ENCODE results near the gene NF2. TPM values are rescaled to one million over a fixed set of nuclear protein-coding genes. Genes with fewer than 3 reads are reported as not detected.

The NF2 gene
- total RNA-seq, 2 donors from 2014 or later = 58.2 to 70.9 TPM

GRCh38 chr22:29741926-29742325 lies 138.5 kb downstream of the NF2 start:
- Mint-ChIP-seq H3K36me3 (peaks cover 4% of the 10 kb centered on the region), H3K4me3 (no peak overlapping the region), H3K27me3 (no peaks in the 10 kb centered on the region), H3K9me3 (no peaks in the 10 kb centered on the region), H3K4me1 (ENCODE audit: low read depth in 2 of 2) (no peaks in the 10 kb centered on the region), H3K27ac (no peak overlapping the region)
- ATAC-seq = no peak
- no peak for DNase-seq (ENCODE audit: low spot score)

DNA sequence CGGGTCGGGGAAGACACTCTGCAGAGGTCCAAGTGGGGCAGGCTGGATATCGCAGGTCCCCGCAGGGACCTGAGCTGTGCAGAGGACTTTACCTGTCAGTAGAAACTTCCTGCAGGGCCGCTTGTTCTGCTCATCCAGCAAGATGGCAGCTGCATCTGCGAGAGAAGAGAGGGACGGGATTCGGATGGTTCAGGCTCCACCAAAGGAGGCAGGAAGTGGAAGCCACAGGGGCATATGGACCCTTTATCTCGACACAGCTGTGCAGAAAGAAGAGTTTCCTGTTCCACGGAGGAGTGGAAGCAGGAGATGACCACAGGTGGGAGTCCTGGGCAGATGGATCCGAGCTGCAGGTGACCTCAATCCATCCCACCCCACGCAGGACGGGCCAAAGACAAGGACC lies 138.9 kb downstream of the NF2 start:
- no peaks in the 10 kb centered on the region for H3K4me1 Mint-ChIP-seq (ENCODE audit: low read depth in 2 of 2)
- ATAC-seq (no peak), DNase-seq (ENCODE audit: low spot score) (no peak)
- H3K4me3 Mint-ChIP-seq = no peak overlapping the region
- no peaks in the 10 kb centered on the region for H3K27me3 Mint-ChIP-seq
- no peaks in the 10 kb centered on the region for H3K9me3 Mint-ChIP-seq
- no peak overlapping the region for H3K27ac Mint-ChIP-seq
- H3K36me3 Mint-ChIP-seq = peaks cover 4% of the 10 kb centered on the region

DNA sequence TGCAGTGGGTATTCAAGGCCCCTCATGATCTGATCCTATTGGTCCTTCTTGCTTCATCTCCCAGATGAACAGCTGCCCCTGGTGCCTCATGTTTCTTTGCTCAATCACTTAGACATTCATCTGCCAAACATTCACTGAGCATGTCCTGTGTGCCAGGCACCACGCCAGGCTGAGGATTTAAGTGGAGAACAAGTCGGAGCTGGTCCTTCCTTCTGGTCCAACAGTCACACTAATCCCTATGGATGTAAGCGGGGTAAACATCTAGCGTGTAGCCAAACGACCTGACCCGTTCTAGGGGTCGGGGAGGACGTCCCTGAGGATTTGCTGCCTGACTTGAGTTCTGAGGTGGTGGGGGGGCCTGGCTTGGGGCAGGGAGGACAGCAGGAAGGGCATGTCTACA lies 141.5 kb downstream of the NF2 start:
- no peak for DNase-seq (ENCODE audit: low spot score)
- Mint-ChIP-seq H3K27me3 (no peaks in the 10 kb centered on the region), H3K36me3 (peaks cover 4% of the 10 kb centered on the region), H3K27ac (no peak overlapping the region), H3K4me1 (ENCODE audit: low read depth in 2 of 2) (peaks cover under 1 to 10% of the 10 kb centered on the region in 2 donors), H3K4me3 (no peak overlapping the region), H3K9me3 (no peaks in the 10 kb centered on the region)
- ATAC-seq = no peak

GRCh38 chr22:29747832-29748231 lies 144.4 kb downstream of the NF2 start:
- H3K27ac Mint-ChIP-seq = no peak overlapping the region
- no peak overlapping the region for H3K4me3 Mint-ChIP-seq
- no peak for DNase-seq (ENCODE audit: low spot score)
- peaks cover 24 to 30% of the 10 kb centered on the region in 2 donors for H3K4me1 Mint-ChIP-seq (ENCODE audit: low read depth in 2 of 2)
- no peaks in the 10 kb centered on the region for H3K27me3 Mint-ChIP-seq
- H3K9me3 Mint-ChIP-seq = no peaks in the 10 kb centered on the region
- ATAC-seq = no peak
- H3K36me3 Mint-ChIP-seq = peaks cover 4% of the 10 kb centered on the region

Other genes starting within 250 kb of the NF2 start
- gene AP1B1, start 215.1 kb upstream of the NF2 start, total RNA-seq = 100 to 1,000 TPM in 1 of 2 donors, 10 to 100 TPM in 1; 95.7 to 106 TPM
- gene RFPL1, start 165.1 kb upstream of the NF2 start, total RNA-seq = not detected
- gene NEFH, start 123.4 kb upstream of the NF2 start, total RNA-seq = 1 to 10 TPM; 2.3 to 6.6 TPM
- gene THOC5, start 49.9 kb upstream of the NF2 start, total RNA-seq = 10 to 100 TPM; 64.6 to 89.3 TPM
- 10 to 100 TPM; 20.3 to 21.4 TPM for gene NIPSNAP1, start 22.5 kb upstream of the NF2 start, total RNA-seq
- gene CABP7, start 116.4 kb downstream of the NF2 start, total RNA-seq = under 1 TPM; 0.07 to 0.17 TPM
- 10 to 100 TPM; 17.3 to 34.4 TPM for gene ZMAT5, start 163.4 kb downstream of the NF2 start, total RNA-seq
- gene UQCR10, start 163.7 kb downstream of the NF2 start, total RNA-seq = 10 to 100 TPM; 59.1 to 86.2 TPM
- 100 to 1,000 TPM; 102 to 124 TPM for gene ASCC2, start 234.6 kb downstream of the NF2 start, total RNA-seq

All from natural killer cell treated with Interleukin-12 subunit alpha and Interleukin-12 subunit beta and Interleukin-15 and Interleukin-18, amount 100 ng/mL, for 72 hours (primary cell).